Stimulated activated CD8-positive, alpha-beta memory T cell treated with anti-CD3 and anti-CD28 coated beads, Interleukin-4, amount 100 ng/mL, for 4 hours (primary cell): ENCODE data around the gene TRPM3.

Experiments used
- DNase-seq, 2 donors: peaks; one replicate each; pipeline ENCODE4 v3.0.0-alpha.2; 2020; ENCODE audit warnings: low read depth in 2 of 2, low spot score in 1 of 2

TRPM3 gene

DNA sequence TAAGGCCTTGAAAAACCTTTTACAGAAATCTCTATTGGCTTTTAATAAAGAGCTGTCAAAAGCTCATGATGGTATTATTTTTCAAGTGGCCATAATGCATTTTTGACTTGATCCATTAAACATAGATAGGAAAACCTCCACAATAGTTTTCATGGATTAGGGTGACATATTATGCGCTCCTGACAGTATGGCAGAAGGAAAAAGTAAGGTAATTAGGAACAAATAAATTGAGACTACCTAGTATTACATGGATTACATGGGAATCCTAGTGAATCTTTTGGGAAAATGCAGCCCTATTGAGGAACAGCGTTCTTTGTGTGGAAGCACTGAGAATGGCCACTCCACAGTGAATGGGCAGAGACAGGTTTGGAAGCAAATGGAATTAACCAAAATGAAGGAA is 171.2 kb downstream of the TRPM3 start:
- DNase-seq: no peak

DNA sequence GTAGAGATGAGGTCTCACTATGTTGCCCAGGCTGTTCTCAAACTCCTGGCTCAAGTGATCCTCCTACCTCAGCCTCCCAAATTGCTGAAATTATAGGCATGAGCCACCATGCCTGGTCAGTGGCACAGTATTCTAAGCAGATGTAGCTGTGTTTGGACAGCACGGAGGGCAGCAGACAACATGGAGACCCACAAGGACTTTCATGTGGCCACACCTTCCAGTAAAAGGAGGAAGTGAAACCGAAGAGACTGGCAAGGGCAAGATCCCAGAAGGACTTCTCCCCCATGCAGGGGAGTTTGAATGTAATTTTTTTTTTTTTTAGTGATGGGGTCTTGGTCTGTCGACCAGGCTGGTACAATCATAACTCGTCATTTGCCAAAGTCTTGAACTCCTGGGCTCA is 172.2 kb downstream of the TRPM3 start:
- DNase-seq: no peak

DNA sequence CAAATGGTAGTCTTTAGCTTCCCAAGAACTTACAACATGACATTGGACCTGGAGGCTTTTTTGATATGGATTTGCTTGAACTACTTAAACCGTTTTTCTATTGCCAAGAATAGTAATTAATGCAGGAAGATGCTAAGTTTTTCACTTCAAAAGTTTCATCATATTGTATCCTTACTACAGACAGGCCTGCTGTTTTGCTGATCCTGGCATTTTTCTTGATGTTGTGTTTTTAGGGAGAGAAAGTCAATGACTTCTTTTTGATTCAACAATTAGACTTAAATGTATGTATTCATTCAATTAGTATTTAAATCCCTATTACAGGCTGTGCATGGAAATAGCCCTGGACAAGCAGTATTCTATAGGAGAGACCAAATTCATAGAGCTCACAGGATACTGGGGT is 172.7 kb downstream of the TRPM3 start:
- no peak for DNase-seq

DNA sequence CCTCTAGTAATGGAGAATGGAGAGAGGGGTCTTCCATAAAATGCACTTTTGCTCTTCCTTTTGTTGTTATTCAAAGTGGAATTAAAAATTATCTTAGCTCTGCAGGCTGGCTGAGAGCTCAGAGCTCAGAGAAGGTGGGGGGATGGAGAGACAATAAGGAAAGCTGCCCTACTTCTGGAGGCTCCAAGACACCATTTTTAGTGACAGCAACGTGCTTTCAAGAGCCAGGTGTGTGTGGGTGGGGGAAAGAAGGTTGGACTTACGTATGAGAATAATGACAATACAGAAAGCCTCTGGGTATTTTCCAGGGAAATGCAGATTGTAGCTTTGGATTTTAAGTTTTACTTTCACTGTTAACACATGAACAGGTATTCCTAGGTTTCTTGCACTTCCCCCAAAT is 173.9 kb downstream of the TRPM3 start:
- no peak for DNase-seq

DNA sequence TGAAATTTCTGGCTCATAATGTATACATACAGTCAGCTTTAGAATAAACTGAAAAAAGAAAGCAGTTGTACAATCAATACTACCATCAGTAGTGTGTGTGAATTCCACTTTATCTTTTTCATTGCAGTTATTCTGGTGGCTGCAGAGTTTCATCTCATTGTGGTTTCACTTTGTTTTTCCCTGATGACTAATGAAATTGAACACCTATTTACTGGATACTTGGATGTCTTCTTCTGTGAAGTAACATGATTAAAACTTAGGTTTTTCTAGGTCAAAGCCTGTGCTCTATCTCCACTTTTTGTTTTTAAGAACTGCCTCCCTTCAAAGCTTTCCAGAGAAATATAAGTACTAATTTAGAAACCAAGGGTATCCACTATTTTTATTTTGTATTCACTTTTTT is 174.3 kb downstream of the TRPM3 start:
- DNase-seq: no peak

DNA sequence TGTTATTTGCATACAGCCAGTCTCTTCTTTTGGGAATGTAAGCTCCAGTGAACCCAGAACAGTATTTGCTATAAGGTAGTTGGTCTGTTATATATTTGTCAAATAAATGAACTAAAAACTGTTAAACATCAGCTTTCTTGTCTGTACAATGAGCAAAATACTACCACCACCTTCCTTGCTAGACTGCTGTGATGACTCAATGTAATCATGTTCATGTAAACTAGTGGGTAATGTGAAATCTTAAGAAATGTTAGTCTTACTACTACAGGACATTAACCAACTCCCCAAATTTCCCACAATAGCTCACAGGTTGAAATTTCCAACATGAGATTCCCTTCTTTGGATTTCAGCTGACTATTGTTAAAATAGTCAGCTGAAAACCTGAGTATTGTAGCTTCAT is 176.1 kb downstream of the TRPM3 start:
- DNase-seq: no peak

DNA sequence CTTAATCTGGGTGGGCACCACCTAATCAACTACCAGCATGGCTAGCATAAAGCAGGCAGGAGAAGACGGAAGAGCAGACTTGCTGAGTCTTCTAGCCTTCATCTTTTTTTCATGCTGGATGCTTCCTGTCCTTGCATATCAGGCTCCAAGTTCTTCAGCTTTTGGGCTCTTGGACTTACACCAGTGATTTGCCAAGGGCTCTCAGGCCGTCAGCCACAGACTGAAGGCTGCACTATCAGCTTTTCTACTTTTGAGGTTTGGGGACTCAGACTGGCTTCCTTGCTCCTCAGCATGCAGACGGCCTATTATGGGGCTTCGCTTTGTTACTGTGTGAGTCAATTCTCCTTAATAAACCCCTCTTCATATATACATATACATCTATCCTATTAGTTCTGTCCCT is 180.2 kb downstream of the TRPM3 start:
- DNase-seq: no peak

DNA sequence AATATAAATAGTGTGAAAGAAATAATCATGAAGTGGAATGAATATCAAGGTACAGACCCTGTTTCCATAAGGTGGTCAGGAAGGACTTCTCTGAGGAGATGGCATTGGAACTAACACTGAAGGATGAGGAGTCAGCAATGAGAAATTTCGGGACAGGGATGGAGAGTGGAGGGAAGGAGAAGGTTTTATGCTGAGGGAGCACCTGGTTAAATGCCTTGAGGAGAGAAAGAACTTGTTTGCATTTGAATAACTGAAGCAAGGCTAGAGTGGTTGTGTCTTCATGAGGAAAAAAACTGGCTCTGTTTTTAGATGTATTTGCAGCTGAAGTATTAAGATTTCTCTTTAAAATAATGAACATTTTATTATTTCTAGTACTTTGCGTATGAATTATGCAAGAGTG is 180.8 kb downstream of the TRPM3 start:
- DNase-seq: no peak

DNA sequence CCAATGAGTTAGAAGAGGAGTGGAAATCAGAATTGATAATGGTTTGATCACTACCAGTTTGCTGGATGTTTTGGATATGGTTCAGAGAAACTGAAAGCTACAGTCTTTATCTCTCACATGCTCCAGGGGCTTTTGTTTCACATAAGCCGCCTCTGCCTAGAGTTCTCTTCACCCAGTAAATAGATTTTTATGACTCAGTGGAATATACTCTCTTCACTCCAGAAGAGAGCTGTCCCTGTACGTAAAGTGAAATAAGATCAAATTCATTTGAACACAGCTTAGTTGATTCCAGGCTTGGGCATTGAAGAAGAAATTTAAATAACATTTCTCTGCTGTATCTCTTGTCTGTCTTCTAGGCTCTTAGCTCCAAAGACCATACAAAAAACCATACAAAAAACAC is 184.9 kb downstream of the TRPM3 start:
- DNase-seq: no peak

DNA sequence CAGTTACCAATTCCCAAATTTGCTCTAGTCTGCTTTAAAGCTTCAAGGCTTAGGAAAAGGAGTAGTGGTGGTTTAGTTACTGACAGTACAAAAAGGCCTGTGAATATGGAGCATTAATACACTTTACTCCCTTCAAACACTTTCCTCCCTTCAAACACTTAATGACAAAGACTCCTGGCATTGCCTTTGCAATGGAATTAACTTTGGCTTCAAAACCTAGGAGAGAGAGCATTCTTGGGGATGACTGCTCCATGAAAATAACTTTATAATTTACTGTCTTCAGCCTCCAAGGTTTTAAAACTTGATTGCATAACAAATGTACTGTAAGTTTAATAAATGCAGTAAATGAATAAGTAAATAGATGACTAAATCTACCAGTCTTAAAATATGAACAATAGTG is 185.6 kb downstream of the TRPM3 start:
- DNase-seq: no peak

DNA sequence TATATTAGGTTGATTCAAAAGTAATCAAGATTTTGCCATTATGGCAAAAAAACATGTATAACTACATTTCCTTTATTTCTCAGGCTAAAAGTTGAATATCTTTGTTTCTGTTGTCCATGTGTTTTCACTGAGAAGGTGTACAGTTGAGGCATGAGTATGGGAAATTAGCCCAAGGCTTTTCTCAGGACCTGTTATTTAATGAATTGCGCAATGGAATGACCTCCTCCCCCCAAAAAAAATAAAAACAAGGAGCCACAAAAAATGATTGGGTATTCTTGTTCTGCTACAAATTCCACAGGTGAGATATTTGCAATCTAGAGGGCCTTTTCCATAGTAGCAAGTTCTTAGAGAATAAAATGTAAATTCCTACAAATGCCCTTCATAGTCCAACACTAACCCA is 186.8 kb downstream of the TRPM3 start:
- no peak for DNase-seq

DNA sequence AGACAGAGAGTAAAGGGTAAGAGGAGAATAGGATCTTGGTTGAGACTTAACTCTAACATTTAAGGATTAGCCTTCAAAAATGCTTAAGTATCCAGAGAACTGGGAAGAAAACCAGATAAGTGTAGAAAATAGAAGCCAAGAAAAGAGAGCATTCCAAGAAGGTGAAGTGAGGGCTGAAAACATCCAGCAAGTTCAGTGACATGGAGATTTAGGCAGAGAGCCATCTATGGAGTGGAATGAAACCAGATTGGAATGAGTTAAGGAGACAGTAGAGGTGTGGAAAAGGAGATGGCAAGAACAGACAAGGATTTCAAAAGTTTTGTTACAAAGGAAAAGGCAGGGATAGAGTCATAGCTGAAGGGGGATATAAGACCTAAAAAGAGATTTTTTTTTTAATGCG is 188.1 kb downstream of the TRPM3 start:
- no peak for DNase-seq

DNA sequence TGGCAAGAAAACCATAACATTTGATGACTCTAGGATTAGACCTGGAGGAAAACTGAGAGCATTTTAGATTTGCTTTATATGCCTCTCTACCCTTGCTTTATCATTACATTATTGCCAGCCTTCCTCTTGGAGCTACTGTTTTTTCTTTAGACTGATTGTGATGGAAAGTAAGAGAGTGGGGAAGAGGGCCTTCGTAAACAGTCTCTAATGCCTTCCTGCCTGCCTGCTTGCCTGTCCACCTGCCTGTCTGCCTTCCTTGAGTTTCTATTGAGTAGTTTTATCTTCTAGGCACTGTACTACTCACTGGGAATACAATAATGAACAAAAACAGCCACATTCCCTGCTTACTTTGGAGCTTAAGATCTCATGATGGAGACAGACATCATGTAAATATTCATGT is 189.3 kb downstream of the TRPM3 start:
- no peak for DNase-seq

DNA sequence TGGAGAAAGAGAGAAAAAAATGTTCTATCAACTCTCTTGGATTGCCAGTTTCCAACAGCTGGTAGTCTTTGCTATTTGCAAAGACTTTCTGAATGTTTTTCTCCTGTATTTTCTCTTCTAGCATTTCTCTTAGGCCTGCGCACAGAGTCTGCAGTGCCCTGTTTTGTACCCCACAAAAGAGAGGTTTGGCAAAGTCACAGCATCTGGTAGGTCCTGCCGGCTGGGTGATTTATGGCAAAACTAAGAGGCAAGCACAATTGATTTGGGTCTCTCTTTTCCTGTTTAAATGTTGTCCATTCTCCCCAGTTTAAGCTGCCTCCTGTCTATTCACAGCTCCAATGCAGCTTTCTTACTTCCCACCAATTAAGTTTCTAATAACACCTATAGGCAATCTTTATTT is 193.9 kb downstream of the TRPM3 start:
- DNase-seq: no peak

DNA sequence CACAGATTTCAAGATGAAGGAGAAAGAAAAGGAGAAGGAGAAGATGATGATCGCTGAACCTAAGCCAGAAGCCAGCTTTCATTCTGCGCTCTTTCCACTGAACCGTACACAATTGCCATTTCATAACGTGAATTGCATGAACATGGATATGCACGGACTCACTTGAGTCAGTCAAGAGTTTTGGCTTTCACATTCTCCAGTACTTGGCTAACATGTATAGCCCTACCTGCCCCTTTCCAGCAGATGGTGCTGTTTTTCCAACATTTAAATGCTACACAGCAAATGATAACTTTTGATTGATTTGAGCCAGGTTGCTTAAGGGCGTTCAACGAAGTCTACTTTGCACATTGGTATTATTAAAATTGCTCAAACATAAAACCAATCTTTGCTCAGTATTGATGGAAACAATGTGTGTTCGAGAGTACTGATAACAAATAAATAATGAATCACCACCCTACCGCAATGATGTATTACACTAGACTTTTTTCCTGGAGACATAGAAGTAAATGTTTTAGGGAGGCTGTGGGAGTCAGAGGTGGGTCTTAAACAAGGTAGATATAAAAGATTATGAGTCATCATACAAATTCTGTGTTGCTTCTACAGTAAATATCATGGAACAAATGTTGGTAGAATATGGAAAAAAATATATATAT is 196.4 kb downstream of the TRPM3 start:
- DNase-seq: no peak

DNA sequence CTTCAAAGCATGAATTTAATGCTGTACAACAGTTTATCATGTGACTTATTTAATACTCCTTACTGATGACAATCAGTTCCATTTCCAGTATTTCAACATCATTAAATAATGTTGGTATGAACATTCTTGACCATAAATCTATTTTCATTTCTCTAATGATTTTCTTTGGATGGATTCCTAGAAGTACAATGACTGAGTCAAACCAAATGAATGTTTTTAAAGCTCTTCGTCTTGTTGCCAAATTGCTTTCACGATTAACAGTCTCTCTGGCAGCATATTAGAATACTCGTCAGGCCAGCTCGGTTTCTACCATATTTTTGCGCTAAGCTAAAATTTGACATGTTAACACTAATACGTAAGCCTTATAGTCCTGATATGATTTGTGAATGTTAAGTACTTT is 197.0 kb downstream of the TRPM3 start:
- DNase-seq: no peak

DNA sequence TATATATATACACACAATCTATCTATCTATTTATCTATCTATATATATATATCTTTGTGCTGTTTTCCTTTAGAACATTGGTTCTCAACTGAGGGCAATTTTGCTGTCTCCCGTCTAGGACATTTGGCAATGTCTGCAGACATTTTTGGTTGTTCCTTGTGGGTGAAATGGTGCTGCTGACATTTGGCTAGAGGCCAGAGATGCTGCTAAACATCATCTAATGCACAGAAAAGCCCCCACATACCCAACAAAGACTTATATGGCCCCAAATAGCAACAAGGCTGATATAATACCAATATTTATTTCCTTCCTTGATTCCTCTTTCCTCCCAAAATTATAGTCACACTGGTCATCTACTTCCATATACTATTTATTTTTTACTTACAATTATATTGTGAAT is 197.5 kb downstream of the TRPM3 start:
- DNase-seq: no peak

DNA sequence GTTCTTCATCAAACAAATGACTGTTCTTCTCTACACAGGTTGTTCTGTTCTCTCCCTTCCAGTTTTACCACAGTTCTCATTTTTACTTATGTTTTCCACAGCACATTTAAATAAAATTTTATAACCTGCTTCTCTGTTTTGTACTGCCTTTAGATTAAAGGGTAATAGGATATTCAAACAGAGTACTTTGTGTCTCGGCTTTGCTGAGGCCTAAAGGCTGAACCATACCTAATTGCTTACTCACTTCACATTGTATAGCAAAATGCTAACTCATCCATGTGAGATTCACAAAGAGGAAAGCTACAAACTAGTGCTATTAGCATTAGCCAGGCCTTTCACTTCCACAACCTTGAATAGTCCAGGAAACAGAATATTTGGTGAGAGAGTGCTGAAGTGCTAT is 200.3 kb downstream of the TRPM3 start:
- no peak for DNase-seq

DNA sequence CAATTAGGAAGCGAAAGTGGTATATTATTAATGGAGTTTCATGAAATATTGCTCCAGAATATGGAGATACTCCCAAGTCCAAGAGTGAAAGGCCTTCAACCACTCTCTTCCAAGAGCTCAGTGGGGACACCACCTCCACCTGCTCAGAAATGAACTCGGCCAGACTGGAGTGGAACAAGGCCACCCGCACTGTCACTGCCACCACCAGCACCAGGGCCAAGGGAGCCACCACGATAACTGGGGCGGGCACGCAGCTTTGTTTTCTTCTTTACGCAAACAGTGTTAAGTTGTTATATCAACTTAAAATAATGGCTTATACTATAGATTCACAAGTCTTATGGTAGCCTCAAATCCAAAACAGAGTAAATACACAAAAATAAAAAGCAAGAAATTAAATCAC is 204.1 kb downstream of the TRPM3 start:
- DNase-seq: no peak

DNA sequence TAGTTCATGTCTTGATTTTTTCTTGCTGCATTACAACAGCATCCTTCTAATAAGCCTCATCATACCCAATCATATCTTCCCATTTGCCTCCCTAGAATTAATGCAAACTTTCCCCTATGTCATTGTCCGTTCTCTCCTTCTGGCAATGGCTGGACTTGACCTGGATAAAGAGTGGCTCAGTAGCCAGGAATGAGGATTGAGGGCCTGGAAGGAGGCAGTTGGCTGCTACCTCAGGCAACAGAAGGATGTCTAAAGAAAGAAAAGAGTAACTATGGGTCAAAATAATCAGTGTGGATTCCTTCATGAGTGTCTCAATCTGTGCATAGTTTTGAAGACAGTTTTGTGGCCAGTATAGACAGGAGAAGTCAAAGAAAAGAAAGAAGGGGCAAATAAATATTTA is 209.6 kb downstream of the TRPM3 start:
- no peak for DNase-seq

DNA sequence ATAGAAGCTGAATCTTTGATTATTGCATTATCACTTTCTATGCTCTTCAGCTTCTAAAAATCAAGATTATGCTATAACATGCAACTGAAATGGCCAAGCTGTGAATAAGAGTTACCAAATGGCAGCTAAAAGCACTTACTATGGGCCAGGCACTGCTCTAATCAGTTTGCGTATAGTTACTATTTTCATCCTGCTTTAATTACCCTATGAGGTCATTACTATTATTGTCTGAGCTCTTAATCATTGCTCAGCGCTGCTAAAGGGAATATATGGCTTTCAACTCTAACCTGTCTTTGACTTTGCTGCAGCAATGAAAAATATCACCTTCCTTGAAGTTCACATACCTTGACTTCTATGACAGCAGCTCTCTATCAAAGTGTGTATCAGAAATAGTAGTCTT is 210.8 kb downstream of the TRPM3 start:
- no peak for DNase-seq

DNA sequence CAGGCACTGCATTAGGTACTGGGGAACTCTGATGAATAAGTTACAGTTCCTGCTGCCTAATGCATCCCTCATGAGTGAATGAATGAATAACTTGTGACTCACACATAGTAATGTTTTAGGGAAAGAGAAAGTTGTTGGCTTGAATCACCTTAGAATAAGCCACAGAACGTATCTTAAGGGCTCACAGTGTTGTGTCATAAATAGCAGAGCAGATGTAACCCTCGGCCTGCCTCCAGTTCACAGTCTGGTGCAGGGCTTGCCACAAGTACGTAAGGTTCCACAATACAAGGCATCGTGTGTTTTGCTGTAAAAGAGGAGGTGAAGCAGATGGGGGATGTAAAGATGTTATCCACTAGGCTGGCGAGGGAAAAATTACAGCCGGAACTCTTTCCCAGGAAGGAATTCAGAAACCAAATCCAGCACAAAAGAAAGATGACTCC is 218.7 kb downstream of the TRPM3 start:
- DNase-seq: no peak

DNA sequence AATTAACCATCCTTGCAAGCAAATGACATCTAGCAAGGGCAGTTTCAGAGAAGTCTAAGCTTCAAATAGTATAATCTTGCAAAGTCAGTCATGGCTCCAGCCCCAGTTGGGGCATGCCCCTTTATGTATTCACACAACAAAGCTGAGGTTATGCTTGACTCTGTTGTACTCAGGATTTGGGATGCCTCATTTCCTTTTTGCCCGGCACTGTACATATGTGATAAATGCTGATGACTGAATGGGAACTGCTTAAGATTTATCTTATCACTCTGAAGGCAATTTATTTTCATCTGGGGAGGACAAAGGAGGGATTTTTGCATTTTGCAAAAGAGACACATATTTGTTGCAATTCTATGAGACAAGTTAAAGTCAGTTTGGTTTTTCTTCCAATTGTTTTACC is 219.2 kb downstream of the TRPM3 start:
- no peak for DNase-seq

DNA sequence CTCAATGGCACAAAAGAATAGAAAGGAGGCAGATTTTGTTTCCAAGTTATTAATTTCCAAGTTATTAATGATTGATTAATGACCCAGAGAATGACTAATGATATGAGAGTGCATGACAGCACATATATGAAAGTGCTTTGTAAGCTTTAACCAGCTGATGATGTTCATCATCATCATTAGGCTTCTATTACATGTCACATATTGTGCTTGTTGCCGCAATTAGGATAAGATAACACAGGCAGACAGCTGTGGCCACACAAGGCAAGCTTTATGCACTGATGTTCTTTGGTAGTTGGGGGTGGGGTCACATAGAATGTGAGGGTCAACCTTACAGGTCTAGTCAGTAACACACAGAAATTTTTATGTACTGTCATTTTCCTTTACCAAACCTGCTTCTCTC is 219.7 kb downstream of the TRPM3 start:
- no peak for DNase-seq
